ENCODE data around the gene SLC4A7.

The SLC4A7 gene

DNA sequence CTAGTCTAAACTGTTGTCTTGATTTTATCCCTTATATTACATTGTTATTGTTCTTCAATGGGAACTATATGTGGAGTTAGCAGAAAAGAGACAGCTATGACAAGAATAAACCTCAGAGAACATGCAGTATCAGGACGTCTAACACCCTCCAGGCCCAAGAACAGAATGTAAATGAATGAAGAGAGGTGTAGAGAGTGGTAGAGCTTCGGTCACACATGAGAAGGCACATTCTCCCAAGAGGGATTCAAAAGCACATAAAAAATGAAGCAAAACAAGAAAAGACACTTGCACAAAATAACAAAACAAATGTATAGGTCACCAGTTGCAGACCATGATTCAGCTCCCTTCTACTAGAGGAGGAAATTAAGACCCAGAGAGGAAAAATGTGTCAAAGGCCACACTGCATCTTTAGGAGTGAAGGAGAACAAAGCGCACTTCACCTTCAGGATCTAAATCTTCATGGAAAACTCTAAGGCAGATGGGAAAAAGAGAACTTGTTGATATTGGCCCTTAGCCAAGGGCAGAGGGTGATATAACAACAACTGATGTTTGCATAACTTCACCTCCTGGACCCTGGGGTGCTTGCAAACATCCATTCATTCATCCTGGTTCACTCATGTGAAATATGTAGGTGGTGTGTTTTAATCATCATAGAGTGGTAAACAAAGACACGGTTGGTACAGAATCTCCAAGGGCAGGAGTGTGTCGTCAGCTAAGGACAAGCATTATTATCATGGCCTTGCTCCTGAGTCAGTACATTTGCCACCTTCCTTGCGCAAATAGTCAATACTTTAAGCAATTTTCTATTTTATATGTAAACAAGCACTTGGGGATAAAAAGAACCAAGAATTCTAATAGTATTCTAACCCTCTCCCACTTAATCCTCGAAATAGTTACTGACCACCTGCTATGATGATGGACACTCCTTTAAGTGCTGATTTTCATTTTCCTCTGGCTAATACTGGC is 123.8 kb downstream of the SLC4A7 start:
- no peak for TF ChIP-seq EZH2phosphoT487 (IDR thresholded peaks at IDR 0.05; ENCODE audit: borderline replicate concordance, low read length)
- TF ChIP-seq, protein P1, sequence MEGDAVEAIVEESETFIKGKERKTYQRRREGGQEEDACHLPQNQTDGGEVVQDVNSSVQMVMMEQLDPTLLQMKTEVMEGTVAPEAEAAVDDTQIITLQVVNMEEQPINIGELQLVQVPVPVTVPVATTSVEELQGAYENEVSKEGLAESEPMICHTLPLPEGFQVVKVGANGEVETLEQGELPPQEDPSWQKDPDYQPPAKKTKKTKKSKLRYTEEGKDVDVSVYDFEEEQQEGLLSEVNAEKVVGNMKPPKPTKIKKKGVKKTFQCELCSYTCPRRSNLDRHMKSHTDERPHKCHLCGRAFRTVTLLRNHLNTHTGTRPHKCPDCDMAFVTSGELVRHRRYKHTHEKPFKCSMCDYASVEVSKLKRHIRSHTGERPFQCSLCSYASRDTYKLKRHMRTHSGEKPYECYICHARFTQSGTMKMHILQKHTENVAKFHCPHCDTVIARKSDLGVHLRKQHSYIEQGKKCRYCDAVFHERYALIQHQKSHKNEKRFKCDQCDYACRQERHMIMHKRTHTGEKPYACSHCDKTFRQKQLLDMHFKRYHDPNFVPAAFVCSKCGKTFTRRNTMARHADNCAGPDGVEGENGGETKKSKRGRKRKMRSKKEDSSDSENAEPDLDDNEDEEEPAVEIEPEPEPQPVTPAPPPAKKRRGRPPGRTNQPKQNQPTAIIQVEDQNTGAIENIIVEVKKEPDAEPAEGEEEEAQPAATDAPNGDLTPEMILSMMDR (IDR thresholded peaks at IDR 0.05; ENCODE audit: low read depth, low read length, poor library complexity, severe bottlenecking) = no peak
- Histone ChIP-seq H3K9me3 (ENCODE audit: control insufficient read depth, insufficient read depth, low read length) (no peaks in the 10 kb centered on the region), H3K9me2 (replicated peaks; ENCODE audit: control insufficient read depth, low read length) (no peaks in the 10 kb centered on the region), H3K79me2 (ENCODE audit: control insufficient read depth, low read length) (no peaks in the 10 kb centered on the region), H3K36me3 (ENCODE audit: control insufficient read depth, low read length) (no peaks in the 10 kb centered on the region), H4K20me1 (ENCODE audit: control insufficient read depth, insufficient read depth, low read depth, low read length) (no peaks in the 10 kb centered on the region), H3F3A (ENCODE audit: control insufficient read depth, insufficient read depth) (peaks cover 15% of the 10 kb centered on the region), H3K27ac (ENCODE audit: low read depth, low read length) (peak overlapping the region; percentile 69), H3K4me1 (ENCODE audit: control insufficient read depth, low read length) (peaks cover 40% of the 10 kb centered on the region), H3K27me3 (ENCODE audit: control insufficient read depth, low read length) (no peaks in the 10 kb centered on the region), H3K4me3 (ENCODE audit: low read length) (peak overlapping the region; percentile 45), H3K4me2 (ENCODE audit: low read length) (peak overlapping the region; percentile 57)

DNA sequence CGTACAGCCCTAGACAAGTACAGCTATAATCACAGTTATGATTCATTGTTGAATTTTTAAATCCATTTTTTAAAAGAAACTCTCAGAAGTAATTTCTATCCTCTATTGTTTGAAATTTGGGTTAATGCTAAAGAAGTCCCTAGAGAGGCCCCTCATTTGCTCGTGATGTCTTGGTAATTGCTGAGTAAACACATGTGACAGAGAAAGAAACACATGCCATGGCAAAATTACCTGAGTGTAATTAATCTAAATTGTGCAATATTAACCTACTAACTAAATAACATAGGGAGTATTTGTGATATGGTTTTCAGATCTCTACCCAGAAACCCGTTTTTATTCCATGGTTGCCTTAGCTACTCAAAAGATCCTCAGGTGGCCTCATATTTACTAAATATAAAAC is 125.8 kb downstream of the SLC4A7 start:
- Histone ChIP-seq H3K79me2 (ENCODE audit: control insufficient read depth, low read length) (no peaks in the 10 kb centered on the region), H3K4me1 (ENCODE audit: control insufficient read depth, low read length) (peaks cover 40% of the 10 kb centered on the region), H3K4me3 (ENCODE audit: low read length) (peak overlapping the region; percentile 45; the same call in 1 of the 2 replicates), H3F3A (ENCODE audit: control insufficient read depth, insufficient read depth) (peaks cover 15% of the 10 kb centered on the region), H4K20me1 (ENCODE audit: control insufficient read depth, insufficient read depth, low read depth, low read length) (no peaks in the 10 kb centered on the region), H3K9me2 (replicated peaks; ENCODE audit: control insufficient read depth, low read length) (no peaks in the 10 kb centered on the region), H3K4me2 (ENCODE audit: low read length) (peak overlapping the region; percentile 57), H3K27ac (ENCODE audit: low read depth, low read length) (no peak overlapping the region), H3K9me3 (ENCODE audit: control insufficient read depth, insufficient read depth, low read length) (no peaks in the 10 kb centered on the region), H3K27me3 (ENCODE audit: control insufficient read depth, low read length) (no peaks in the 10 kb centered on the region), H3K36me3 (ENCODE audit: control insufficient read depth, low read length) (no peaks in the 10 kb centered on the region)
- TF ChIP-seq, protein P1 (IDR thresholded peaks at IDR 0.05; ENCODE audit: low read depth, low read length, poor library complexity, severe bottlenecking) = no peak
- TF ChIP-seq EZH2phosphoT487 (IDR thresholded peaks at IDR 0.05; ENCODE audit: borderline replicate concordance, low read length) = no peak

DNA sequence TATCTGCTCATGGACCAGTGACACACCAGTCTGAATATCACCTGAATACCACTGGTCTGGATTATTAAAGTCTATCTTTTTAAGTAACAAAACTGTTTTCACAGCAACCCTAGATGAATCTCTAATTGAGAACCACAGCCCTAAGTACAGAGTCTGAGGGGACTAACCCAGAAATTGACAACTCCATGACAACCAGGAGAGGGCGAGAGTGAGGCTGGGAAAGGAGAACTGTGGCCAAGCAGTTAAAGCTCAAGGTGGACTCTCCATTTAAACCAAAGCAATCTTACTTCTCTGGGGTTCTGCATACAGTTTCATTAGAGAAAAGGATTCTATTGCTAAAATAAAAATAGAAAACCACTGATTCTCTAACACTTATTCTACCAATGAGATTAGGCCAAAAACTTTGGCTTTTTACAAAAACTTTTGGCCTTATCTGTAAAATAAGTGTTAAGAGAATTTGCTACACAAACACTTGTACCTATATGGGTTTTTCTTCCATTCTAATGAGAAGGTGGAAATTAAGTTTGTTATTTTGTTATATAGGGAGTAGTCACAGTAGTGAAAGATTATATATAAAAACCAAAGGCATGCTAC is 126.4 kb downstream of the SLC4A7 start:
- Histone ChIP-seq H3K4me3 (ENCODE audit: low read length) (no peak overlapping the region), H3K79me2 (ENCODE audit: control insufficient read depth, low read length) (no peaks in the 10 kb centered on the region), H4K20me1 (ENCODE audit: control insufficient read depth, insufficient read depth, low read depth, low read length) (no peaks in the 10 kb centered on the region), H3K27ac (ENCODE audit: low read depth, low read length) (no peak overlapping the region), H3K9me2 (replicated peaks; ENCODE audit: control insufficient read depth, low read length) (no peaks in the 10 kb centered on the region), H3F3A (ENCODE audit: control insufficient read depth, insufficient read depth) (peaks cover 15% of the 10 kb centered on the region), H3K36me3 (ENCODE audit: control insufficient read depth, low read length) (no peaks in the 10 kb centered on the region), H3K4me2 (ENCODE audit: low read length) (no peak overlapping the region), H3K9me3 (ENCODE audit: control insufficient read depth, insufficient read depth, low read length) (no peaks in the 10 kb centered on the region), H3K27me3 (ENCODE audit: control insufficient read depth, low read length) (no peaks in the 10 kb centered on the region), H3K4me1 (ENCODE audit: control insufficient read depth, low read length) (peaks cover 40% of the 10 kb centered on the region)
- TF ChIP-seq EZH2phosphoT487 (IDR thresholded peaks at IDR 0.05; ENCODE audit: borderline replicate concordance, low read length) = no peak
- TF ChIP-seq, protein P1 (IDR thresholded peaks at IDR 0.05; ENCODE audit: low read depth, low read length, poor library complexity, severe bottlenecking) = peak; percentile 80

Measured in DOHH2 (cell line).